ENCODE data around the gene PNPLA2. TPM values are rescaled to one million over a fixed set of nuclear protein-coding genes. Genes with fewer than 3 reads are reported as not detected.

PNPLA2 gene
- total and polyA plus RNA-seq, 2 of the 8 experiments (the other 6 are each of a cell fraction or from before 2014, with no cell fraction given) = 30.9 to 62.1 TPM

- TF ChIP-seq SIX5 (IDR thresholded peaks at IDR 0.05; ENCODE audit: low read depth, low read length) (no peak), BACH1 (IDR thresholded peaks at IDR 0.05; ENCODE audit: low read length) (no peak), NANOG (IDR thresholded peaks at IDR 0.05; ENCODE audit: insufficient read depth, low read depth, low read length, poor library complexity, severe bottlenecking) (no peak), CBX5 (IDR thresholded peaks at IDR 0.05; ENCODE audit: low read depth, low read length) (no peak), BRCA1 (IDR thresholded peaks at IDR 0.05; ENCODE audit: low read depth, low read length) (no peak)
These were observed 49.7 kb downstream of the PNPLA2 start (continued) for GRCh38 chr11:868394-868793.

Measured in H1 (cell line).